22Rv1 (cell line): ENCODE measurements around the gene GLCE.

ENCODE experiments used
- CTCF ChIP-seq: fragments of 450-650 bp; IDR thresholded peaks from 2 replicates; pipeline ENCODE4 v1.5.1; 2017; ENCODE audit warnings: mild to moderate bottlenecking
- ZFX ChIP-seq: fragments of 450-650 bp; IDR thresholded peaks from 2 replicates; pipeline ENCODE4 v1.6.1; 2017; ENCODE audit warnings: antibody characterized with exemption, borderline replicate concordance

- TF ChIP-seq CTCF (no peak), ZFX (no peak)
Observed at GRCh38 chr15:69277316-69277715, 116.9 kb downstream of the GLCE start.
